GM12864 (cell line): ENCODE data around the gene TBCCD1.

Source experiments
- DNase-seq: peaks from one replicate; pipeline ENCODE4 v3.0.0-alpha.2; 2011; ENCODE audit warnings: low read depth
- H3K4me3 ChIP-seq: 2 replicates; pipeline ENCODE4 v1.5.1; 2011; ENCODE audit warnings: mild to moderate bottlenecking, low read depth, low read length, control low read depth
- CTCF ChIP-seq: IDR thresholded peaks from 2 replicates; pipeline ENCODE4 v1.5.1; 2011; ENCODE audit warnings: low read depth, mild to moderate bottlenecking, moderate library complexity, low read length, control low read depth, inconsistent platforms; ENCODE audit errors: missing control alignments

Gene TBCCD1

GRCh38 chr3:186612721-186613636 lies 45.8 kb upstream of the TBCCD1 start, which contains the start of gene AHSG:
TSS of gene AHSG (plus strand) at chr3:186613060. CDS start at chr3:186613142, 82 bp downstream.
- no peak within 1 kb of the TSS for H3K4me3 ChIP-seq
- DNase-seq, result no peak
- no peak for TF ChIP-seq CTCF

- DNase-seq, result no peak
- no peak overlapping the region for H3K4me3 ChIP-seq
- no peak for TF ChIP-seq CTCF
Observed at GRCh38 chr3:186612065-186612464, 44.9 kb upstream of the TBCCD1 start.

- DNase-seq, result no peak
Observed at GRCh38 chr3:186609247-186609868, 42.2 kb upstream of the TBCCD1 start.

GRCh38 chr3:186608624-186609215 lies 41.6 kb upstream of the TBCCD1 start:
- no peak for TF ChIP-seq CTCF

More at GRCh38 chr3:186609247-186609868, 42.2 kb upstream of the TBCCD1 start:
- no peak overlapping the region for H3K4me3 ChIP-seq
- TF ChIP-seq CTCF, result peak; percentile 26

GRCh38 chr3:186605561-186606545 lies 38.7 kb upstream of the TBCCD1 start:
- TF ChIP-seq CTCF, result no peak
- no peak for DNase-seq
- no peak overlapping the region for H3K4me3 ChIP-seq

More at GRCh38 chr3:186608624-186609215, 41.6 kb upstream of the TBCCD1 start:
- no peak overlapping the region for H3K4me3 ChIP-seq
- no peak for DNase-seq

- no peak for DNase-seq
- TF ChIP-seq CTCF, result no peak
- H3K4me3 ChIP-seq, result no peak overlapping the region
Observed at GRCh38 chr3:186605078-186605477, 37.9 kb upstream of the TBCCD1 start.
